NCI-H2227 (cell line): ENCODE data around the gene ARHGEF11.
A peak's percentile ranks its signal among the peaks of the same experiment; 100 is the strongest.
"Not testable (repeated sequence)": the region's sequence is repeated elsewhere in the genome, so short reads cannot be mapped to it uniquely, and the experiment has no call there.

Experiments
- DNase-seq: peaks from one replicate; lab custom pipeline; 2025; ENCODE audit not compliant: unreplicated experiment; lab: John Stamatoyannopoulos, UW

ARHGEF11 gene

GRCh38 chr1:156933136-156933535 is 112.4 kb downstream of the ARHGEF11 start:
- DNase-seq, result no peak

GRCh38 chr1:156931974-156932710 is 113.4 kb downstream of the ARHGEF11 start:
- DNase-seq, result no peak

GRCh38 chr1:156931211-156931952 is 114.2 kb downstream of the ARHGEF11 start:
- DNase-seq, result no peak

GRCh38 chr1:156930483-156930882 is 115.1 kb downstream of the ARHGEF11 start:
- no peak for DNase-seq

GRCh38 chr1:156929596-156930238 is 115.8 kb downstream of the ARHGEF11 start:
- no peak for DNase-seq

- DNase-seq, result no peak
Observed at GRCh38 chr1:156928043-156928602, 117.4 kb downstream of the ARHGEF11 start.

- DNase-seq, result peak; percentile 92
Observed at GRCh38 chr1:156927215-156928042, 118.1 kb downstream of the ARHGEF11 start.

GRCh38 chr1:156926695-156927094 is 118.8 kb downstream of the ARHGEF11 start:
- DNase-seq, result not testable (repeated sequence)

- DNase-seq, result peak; percentile 49
Observed at GRCh38 chr1:156926175-156926574, 119.4 kb downstream of the ARHGEF11 start.

- no peak for DNase-seq
Observed at GRCh38 chr1:156925154-156926010, 120.2 kb downstream of the ARHGEF11 start.

- no peak for DNase-seq
Observed at GRCh38 chr1:156924478-156925153, 120.9 kb downstream of the ARHGEF11 start.

- DNase-seq, result no peak
Observed at GRCh38 chr1:156923670-156924477, 121.7 kb downstream of the ARHGEF11 start.

GRCh38 chr1:156922986-156923669 is 122.4 kb downstream of the ARHGEF11 start:
- DNase-seq, result no peak

- no peak for DNase-seq
Observed at GRCh38 chr1:156921053-156921529, 124.5 kb downstream of the ARHGEF11 start.

GRCh38 chr1:156920233-156921052 is 125.1 kb downstream of the ARHGEF11 start, which contains the start of gene LRRC71:
Gene LRRC71 (plus strand): TSS chr1:156920632. CDS start chr1:156920804, 172 bp downstream.
- no peak for DNase-seq

- peak; percentile 11 for DNase-seq
Observed at GRCh38 chr1:156914440-156914856, 131.1 kb downstream of the ARHGEF11 start.
